Posterior vena cava (tissue), 2 donors: ENCODE data around the gene C20orf144. TPM values are rescaled to one million over a fixed set of nuclear protein-coding genes. Genes with fewer than 3 reads are reported as not detected.
A peak's percentile ranks its signal among the peaks of the same experiment; 100 is the strongest.

Experiments used
- DNase-seq: peaks from one replicate; pipeline ENCODE4 v3.0.0-alpha.2; 2020; ENCODE audit warnings: low spot score
- intact Hi-C, 2 donors: fragments of 100-400 bp; cut with DNase I; formaldehyde crosslinking; loops; one replicate each; pipeline versions ENCODE4 v1.14.1 to v1.14.2; 2022 to 2023
- total RNA-seq, 2 donors: library from RNA; stranded (reverse); fragmentation: NEBNext Ultra II Directional; extraction: Animal tissue kit (Norgen Biotek cat#: 25700); gene quantifications; one replicate each; pipeline ENCODE4 v1.2.1, GENCODE V29; 2021
- donor health status: DM: yes; HTN: yes; CAD: no.
- donor health status: DM: yes; HTN: yes; CAD: no.

C20orf144 gene
- total RNA-seq, 2 donors from 2014 or later = not detected

GRCh38 chr20:33672426-33673113, 10.4 kb downstream of the C20orf144 start:
- no peak for DNase-seq
- intact Hi-C loops = no loop called here

GRCh38 chr20:33673114-33673409, 10.9 kb downstream of the C20orf144 start:
- intact Hi-C loops = no loop called here
- DNase-seq = no peak

- DNase-seq = no peak
- intact Hi-C loops = no loop called here
These were observed 11.5 kb downstream of the C20orf144 start for GRCh38 chr20:33673410-33674293.

GRCh38 chr20:33674294-33675135, 12.4 kb downstream of the C20orf144 start, which contains the start of gene NECAB3:
NECAB3 (minus strand) TSS chr20:33674428; CDS start chr20:33674352, 76 bp downstream.
- DNase-seq = peak; percentile 92
- intact Hi-C loops = no loop called here

- no peak for DNase-seq
- intact Hi-C loops = no loop called here
These were observed 13.2 kb downstream of the C20orf144 start for GRCh38 chr20:33675136-33675959.

GRCh38 chr20:33676121-33676520, 14.0 kb downstream of the C20orf144 start:
- intact Hi-C loops = no loop called here
- no peak for DNase-seq

GRCh38 chr20:33676652-33677645, 14.8 kb downstream of the C20orf144 start:
- intact Hi-C loops = no loop called here
- no peak for DNase-seq

- intact Hi-C loops = no loop called here
- no peak for DNase-seq
These were observed 16.0 kb downstream of the C20orf144 start for GRCh38 chr20:33677991-33678702.

- no peak for DNase-seq
- intact Hi-C loops = no loop called here
These were observed 17.8 kb downstream of the C20orf144 start for GRCh38 chr20:33679758-33680485.

GRCh38 chr20:33680686-33681085, 18.6 kb downstream of the C20orf144 start:
- no peak for DNase-seq
- intact Hi-C loops = no loop called here

GRCh38 chr20:33681288-33681687, 19.2 kb downstream of the C20orf144 start:
- DNase-seq = no peak
- intact Hi-C loops = no loop called here

- DNase-seq = no peak
These were observed 19.7 kb downstream of the C20orf144 start for GRCh38 chr20:33681728-33682353.

GRCh38 chr20:33684533-33685327, 22.6 kb downstream of the C20orf144 start:
- DNase-seq = no peak
- intact Hi-C loops = no loop called here

More at GRCh38 chr20:33681728-33682353, 19.7 kb downstream of the C20orf144 start:
- intact Hi-C loops = no loop called here

- intact Hi-C loops = no loop called here
- DNase-seq = no peak
These were observed 23.4 kb downstream of the C20orf144 start for GRCh38 chr20:33685328-33686099.
